Nephron (organoid): ENCODE results near the gene MIA3.
"Not testable (repeated sequence)": the region's sequence is repeated elsewhere in the genome, so short reads cannot be mapped to it uniquely, and the experiment has no call there.

Source experiments
- H3K27ac Mint-ChIP-seq, 3 experiments: 2 replicates each; pipeline ENCODE4 v1.8.0; 2020; ENCODE audit warnings: mixed read lengths in 3 of 3, mild to moderate bottlenecking in 2 of 3, moderate library complexity in 1 of 3
- H3K27me3 Mint-ChIP-seq: 2 replicates; pipeline ENCODE4 v1.8.0; 2021; ENCODE audit warnings: low read depth, mild to moderate bottlenecking, moderate library complexity, mixed read lengths
- H3K36me3 Mint-ChIP-seq: 2 replicates; pipeline ENCODE4 v1.8.0; 2020; ENCODE audit warnings: low read depth, mixed read lengths
- H3K4me1 Mint-ChIP-seq: 2 replicates; pipeline ENCODE4 v1.8.0; 2020; ENCODE audit warnings: mixed read lengths
- H3K4me3 Mint-ChIP-seq, 3 experiments: 2 replicates each; pipeline ENCODE4 v1.8.0; 2020; ENCODE audit warnings: mild to moderate bottlenecking in 3 of 3, mixed read lengths in 3 of 3, moderate library complexity in 2 of 3
- H3K9me3 Mint-ChIP-seq: 2 replicates; pipeline ENCODE4 v1.8.0; 2020; ENCODE audit warnings: mixed read lengths
- CTCF ChIP-seq, 3 experiments: fragments of 200-600 bp; sonication (generic); IDR thresholded peaks; one replicate each; pipeline ENCODE4 v1.5.0; 2021; ENCODE audit warnings: antibody characterized with exemption in 3 of 3; ENCODE audit not compliant: unreplicated experiment in 3 of 3

The MIA3 gene

GRCh38 chr1:222663431-222663934, 45.6 kb downstream of the MIA3 start:
- no peak overlapping the region for H3K4me3 Mint-ChIP-seq
- H3K4me1 Mint-ChIP-seq, result no peaks in the 10 kb centered on the region
- no peaks in the 10 kb centered on the region for H3K9me3 Mint-ChIP-seq
- H3K27ac Mint-ChIP-seq, result no peak overlapping the region
- no peak for TF ChIP-seq CTCF (IDR thresholded peaks at IDR 0.05; ENCODE audit: unreplicated experiment in 3 of 3)
- no peaks in the 10 kb centered on the region for H3K27me3 Mint-ChIP-seq
- peaks cover 75% of the 10 kb centered on the region for H3K36me3 Mint-ChIP-seq

GRCh38 chr1:222665964-222666363, 48.1 kb downstream of the MIA3 start:
- Mint-ChIP-seq H3K4me3 (no peak overlapping the region), H3K4me1 (no peaks in the 10 kb centered on the region)

GRCh38 chr1:222668184-222668583, 50.3 kb downstream of the MIA3 start:
- not testable (repeated sequence) for H3K27me3 Mint-ChIP-seq, H3K4me3 Mint-ChIP-seq, H3K9me3 Mint-ChIP-seq, H3K4me1 Mint-ChIP-seq, H3K27ac Mint-ChIP-seq
- H3K36me3 Mint-ChIP-seq, result peaks cover 62% of the 10 kb centered on the region

More at GRCh38 chr1:222665964-222666363, 48.1 kb downstream of the MIA3 start:
- TF ChIP-seq CTCF (IDR thresholded peaks at IDR 0.05; ENCODE audit: unreplicated experiment in 3 of 3), result no peak
- no peak overlapping the region for H3K27ac Mint-ChIP-seq
- H3K27me3 Mint-ChIP-seq, result no peaks in the 10 kb centered on the region
- no peaks in the 10 kb centered on the region for H3K9me3 Mint-ChIP-seq
- peaks cover 66% of the 10 kb centered on the region for H3K36me3 Mint-ChIP-seq

GRCh38 chr1:222669107-222669506, 51.2 kb downstream of the MIA3 start:
- not testable (repeated sequence) for H3K27ac Mint-ChIP-seq, H3K9me3 Mint-ChIP-seq, H3K27me3 Mint-ChIP-seq, H3K4me3 Mint-ChIP-seq, H3K4me1 Mint-ChIP-seq
- peaks cover 62% of the 10 kb centered on the region for H3K36me3 Mint-ChIP-seq

GRCh38 chr1:222670110-222670509, 52.2 kb downstream of the MIA3 start:
- no peaks in the 10 kb centered on the region for H3K27me3 Mint-ChIP-seq
- H3K27ac Mint-ChIP-seq, result no peak overlapping the region
- H3K9me3 Mint-ChIP-seq, result no peaks in the 10 kb centered on the region
- H3K4me1 Mint-ChIP-seq, result no peaks in the 10 kb centered on the region
- no peak overlapping the region for H3K4me3 Mint-ChIP-seq
- peaks cover 66% of the 10 kb centered on the region for H3K36me3 Mint-ChIP-seq
- no peak for TF ChIP-seq CTCF (IDR thresholded peaks at IDR 0.05; ENCODE audit: unreplicated experiment in 3 of 3)

- peaks cover 12% of the 10 kb centered on the region for H3K36me3 Mint-ChIP-seq
- no peak overlapping the region for H3K27ac Mint-ChIP-seq
- TF ChIP-seq CTCF (IDR thresholded peaks at IDR 0.05; ENCODE audit: unreplicated experiment in 3 of 3), result no peak
- no peaks in the 10 kb centered on the region for H3K27me3 Mint-ChIP-seq
- no peaks in the 10 kb centered on the region for H3K9me3 Mint-ChIP-seq
- no peak overlapping the region for H3K4me3 Mint-ChIP-seq
- H3K4me1 Mint-ChIP-seq, result no peaks in the 10 kb centered on the region
These were observed 62.2 kb downstream of the MIA3 start for GRCh38 chr1:222680080-222680479.

- Mint-ChIP-seq H3K36me3 (peaks cover 9% of the 10 kb centered on the region), H3K4me3 (no peak overlapping the region), H3K27ac (peak overlapping the region in 1 of 3 experiments; percentile 13), H3K9me3 (no peaks in the 10 kb centered on the region), H3K4me1 (no peaks in the 10 kb centered on the region), H3K27me3 (no peaks in the 10 kb centered on the region)
- no peak for TF ChIP-seq CTCF (IDR thresholded peaks at IDR 0.05; ENCODE audit: unreplicated experiment in 3 of 3)
These were observed 73.1 kb downstream of the MIA3 start for GRCh38 chr1:222691016-222691415.
